H1 (cell line): ENCODE measurements around the gene NSFL1C. TPM values are rescaled to one million over a fixed set of nuclear protein-coding genes. Genes with fewer than 3 reads are reported as not detected.

Experiments
- CHD2 ChIP-seq: IDR thresholded peaks from 2 replicates; pipeline ENCODE4 v1.6.1; 2012; ENCODE audit warnings: low read length, improper control_type of control experiment
- HDAC6 ChIP-seq: IDR thresholded peaks from one replicate; pipeline ENCODE4 v1.7.1; 2012; ENCODE audit warnings: low read depth, mild to moderate bottlenecking, inconsistent platforms, low read length, moderate library complexity
- RFX5 ChIP-seq: IDR thresholded peaks from 2 replicates; pipeline ENCODE4 v1.6.1; 2011; ENCODE audit warnings: low read depth, low read length, improper control_type of control experiment, borderline replicate concordance
- SIX5 ChIP-seq: IDR thresholded peaks from 2 replicates; pipeline ENCODE4 v1.6.1; 2011; ENCODE audit warnings: mild to moderate bottlenecking, low read depth, low read length
- polyA plus RNA-seq, 7 experiments: library from polyadenylated mRNA; depleted of rRNA in 3 of 7; stranded (reverse) in 5 of 7; unstranded in 2 of 7; fragments of >200 nt in 5 of 7; fragments of 200-250 nt in 2 of 7; gene quantifications; 1 replicate in 5 of 7; 2 replicates in 1 of 7; 4 replicates in 1 of 7; pipeline versions ENCODE4 v1.2.1 to v1.2.3, GENCODE V29; 2011 to 2013; ENCODE audit warnings: missing spikeins in 2 of 7, mixed read lengths in 2 of 7
- total RNA-seq: library from RNA; stranded (reverse); fragmentation: NEBNext Ultra II Directional; extraction: Animal tissue kit (Norgen Biotek cat#: 25700); gene quantifications from 2 replicates; pipeline ENCODE4 v1.2.1, GENCODE V29; 2021

Gene NSFL1C
- total and polyA plus RNA-seq, 2 of the 8 experiments (the other 6 are each of a cell fraction or from before 2014, with no cell fraction given), result 21.6 to 98.0 TPM

- TF ChIP-seq CHD2 (no peak), RFX5 (no peak), HDAC6 (no peak), SIX5 (no peak)
Measured at GRCh38 chr20:1484438-1485116, 17.9 kb upstream of the NSFL1C start (continued).
